Heart left ventricle (tissue), 13 donors: Measurements from ENCODE around the gene BTG2.

Experiments
- CTCF ChIP-seq, 12 donors: fragments of 200-600 bp; sonication (generic) in 4 of 12; IDR thresholded peaks; one replicate each; pipeline versions ENCODE4 v1.5.0 to v1.8.0; 2018 to 2022; ENCODE audit warnings: antibody characterized with exemption in 12 of 12, mild to moderate bottlenecking in 5 of 12
- POLR2A ChIP-seq, 2 donors: fragments of 450-650 bp; IDR thresholded peaks; one replicate each; pipeline ENCODE4 v1.6.1; 2017; ENCODE audit warnings: antibody characterized with exemption in 2 of 2, mild to moderate bottlenecking in 2 of 2, moderate library complexity in 2 of 2
- donor health status: ischemic (EF 13 %, LVEDD 7.1; RV severe dilation, severe dysfunction).
- donor health status: DM: no; HTN: yes; CAD: no.
- donor health status: DM: no; HTN: no; CAD: no.
- donor health status: ischemic (EF 25% LVEDD 6.9; RV normal size, moderate dysfunction).
- donor health status: ischemic (EF 25% LVEDD 5.7; RV mildly dilated, moderate dysfunction).
- donor health status: ischemic (EF 35%, LVEDD 5.7; RV mildly dilated, moderate dysfunction).
- donor health status: nonischemic (EF 11% LVEDD 7.7; RV severe dilation, severe dysfunction).
- donor health status: DM: yes; HTN: yes; CAD: no.
- donor health status: PGD.
- donor health status: ischemic (EF 29% LVEDD 5.4; RV normal size, mild dysfunction).
- donor health status: nonischemic (EF 23%, LVEDD 6.1; RV moderate dilation, normal function).

GRCh38 chr1:203286161-203286984, 18.9 kb upstream of the BTG2 start:
- no peak for TF ChIP-seq POLR2A (IDR thresholded peaks at IDR 0.05)
- peak in 7 of 12 donors; percentile 9 to 42 (median 19) for TF ChIP-seq CTCF (IDR thresholded peaks at IDR 0.05)
